Measurements from ENCODE around the gene WSCD2.

Gene WSCD2

DNA sequence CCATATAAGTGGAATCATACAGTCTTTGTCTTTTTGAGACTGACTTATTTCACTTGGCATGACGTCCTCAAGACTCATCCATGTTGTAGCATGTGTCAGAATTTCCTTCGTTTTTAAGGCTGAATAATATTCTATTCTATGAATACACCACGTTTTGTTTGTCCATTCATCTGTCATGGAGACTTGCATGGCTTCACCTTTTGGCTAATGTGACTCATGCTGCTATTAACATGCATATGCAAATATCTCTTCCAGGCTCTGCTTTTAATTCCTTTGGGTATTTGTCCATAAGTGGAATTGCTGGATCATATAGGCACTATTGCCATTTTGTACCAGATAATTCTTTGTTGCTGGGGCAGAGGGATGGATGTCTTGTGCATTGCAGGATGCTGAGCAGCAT is 19.6 kb upstream of the WSCD2 start:
- DNase-seq, result no peak

DNA sequence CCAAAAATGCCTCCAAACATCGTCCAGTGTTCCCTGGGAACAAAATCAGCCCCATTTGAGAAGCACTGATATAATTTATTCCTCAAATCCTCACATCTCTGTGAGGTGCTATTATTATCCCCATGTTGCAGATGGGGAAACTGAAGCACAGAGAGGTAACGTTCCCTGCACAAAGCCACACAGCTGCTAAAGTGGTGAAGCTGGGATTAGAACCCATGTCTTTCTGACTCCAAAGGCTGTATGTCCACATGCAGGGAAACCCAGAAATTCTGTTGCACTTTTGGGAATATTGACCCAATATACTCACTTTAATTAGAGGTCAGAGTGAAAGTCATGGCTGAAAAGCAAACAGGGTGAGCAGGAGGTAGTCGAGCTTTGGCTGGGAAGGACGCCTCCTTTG is 19.1 kb upstream of the WSCD2 start:
- no peak for DNase-seq

DNA sequence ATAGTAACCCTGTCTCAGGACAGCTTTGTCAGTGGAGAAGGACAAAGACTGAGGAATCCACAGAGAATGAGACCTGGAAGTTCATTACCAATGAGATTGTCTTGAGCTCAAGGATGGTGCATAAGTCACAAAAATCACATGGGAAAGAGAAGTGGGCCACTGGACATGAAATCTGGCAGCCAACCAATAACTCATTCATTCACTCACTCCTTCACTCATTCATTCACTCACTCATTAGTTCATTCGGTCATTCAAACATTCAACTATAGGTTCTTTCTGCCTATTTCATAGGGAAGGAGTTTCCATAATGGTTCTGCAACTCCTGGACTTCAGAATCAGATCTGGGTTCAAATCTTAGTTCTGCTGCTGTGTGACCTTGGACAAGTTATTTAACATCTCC is 18.2 kb upstream of the WSCD2 start:
- DNase-seq, result no peak

DNA sequence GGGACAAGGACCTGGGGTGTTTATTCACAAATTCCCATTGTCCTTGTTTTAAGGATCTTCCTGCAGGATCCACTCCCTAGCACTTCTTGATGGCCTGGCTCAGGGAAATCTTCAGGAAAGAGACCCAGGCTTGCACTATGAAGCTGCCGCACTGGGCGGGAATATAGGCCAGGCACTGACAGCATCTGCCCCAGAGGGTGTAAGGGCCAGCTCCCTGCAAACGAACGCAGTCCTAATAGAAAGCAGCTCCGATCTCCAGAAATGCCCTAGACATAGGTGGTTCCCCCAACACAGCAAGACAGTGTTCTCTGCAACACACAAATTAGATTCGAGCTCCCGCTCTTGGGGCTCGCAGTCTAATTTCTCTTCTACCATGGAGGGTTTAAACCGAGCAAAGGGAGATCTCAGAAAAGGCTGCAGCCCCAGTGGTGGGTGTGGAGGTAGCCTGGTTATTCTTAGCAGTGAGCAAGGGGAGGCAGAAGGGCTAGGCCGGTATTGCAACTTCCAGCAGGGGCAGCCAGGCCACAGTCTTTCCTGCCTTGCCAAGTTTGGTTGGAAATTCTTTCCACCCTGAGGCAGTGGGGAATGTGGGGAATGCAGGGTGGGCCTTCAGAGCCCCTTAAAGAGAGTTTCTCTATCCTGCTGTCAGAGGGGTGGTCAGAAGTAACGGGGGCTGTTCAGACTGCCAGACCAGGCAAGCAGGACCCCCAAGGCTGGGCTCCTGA is 16.1 kb upstream of the WSCD2 start:
- DNase-seq, result no peak

DNA sequence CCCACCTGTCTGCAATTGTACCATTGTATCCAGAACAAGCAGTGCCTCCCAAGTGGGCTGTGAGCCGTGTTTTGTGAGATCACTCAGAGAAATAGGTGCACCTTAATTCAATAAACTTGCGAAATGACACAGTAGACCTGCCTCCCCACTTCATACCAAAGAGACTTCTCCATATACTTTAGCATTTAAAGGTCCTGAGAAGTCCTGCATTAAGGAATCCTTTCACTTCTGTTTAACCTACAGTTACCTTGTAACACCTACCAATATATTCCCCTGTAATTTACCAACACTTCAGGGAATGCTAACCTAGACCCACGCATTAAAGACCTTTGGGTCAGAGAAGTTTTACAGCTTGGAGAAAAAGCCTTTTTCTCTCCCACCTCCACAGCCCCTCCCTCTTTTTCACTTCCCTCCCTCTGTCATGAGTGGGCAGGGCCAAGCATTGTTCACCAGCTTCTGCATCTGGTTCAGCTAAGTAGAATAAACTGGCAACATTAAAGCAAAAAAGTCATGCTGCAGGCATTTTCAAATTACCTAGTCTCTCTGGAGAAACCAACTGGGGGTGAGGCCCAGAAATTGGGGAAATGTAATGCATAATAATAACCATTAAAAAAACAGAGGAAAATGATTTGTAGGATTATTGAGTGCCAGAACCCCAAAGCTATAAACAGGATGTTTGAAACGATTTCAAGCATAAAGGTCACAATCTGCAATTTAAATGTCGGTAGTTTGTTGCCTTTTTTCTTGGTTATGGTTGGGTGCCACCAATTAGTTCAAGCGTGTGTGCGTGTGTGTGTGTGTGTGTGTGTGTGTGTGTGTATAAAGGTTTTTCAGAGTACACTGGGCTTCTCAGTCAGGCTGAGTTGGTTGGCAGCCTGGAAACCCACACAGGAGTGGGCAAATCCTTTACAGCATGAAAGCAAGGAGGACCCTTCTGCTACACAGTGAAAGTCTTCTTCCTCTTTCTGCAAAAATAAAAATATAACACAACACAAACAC is 13.7 kb upstream of the WSCD2 start:
- no peak for DNase-seq

DNA sequence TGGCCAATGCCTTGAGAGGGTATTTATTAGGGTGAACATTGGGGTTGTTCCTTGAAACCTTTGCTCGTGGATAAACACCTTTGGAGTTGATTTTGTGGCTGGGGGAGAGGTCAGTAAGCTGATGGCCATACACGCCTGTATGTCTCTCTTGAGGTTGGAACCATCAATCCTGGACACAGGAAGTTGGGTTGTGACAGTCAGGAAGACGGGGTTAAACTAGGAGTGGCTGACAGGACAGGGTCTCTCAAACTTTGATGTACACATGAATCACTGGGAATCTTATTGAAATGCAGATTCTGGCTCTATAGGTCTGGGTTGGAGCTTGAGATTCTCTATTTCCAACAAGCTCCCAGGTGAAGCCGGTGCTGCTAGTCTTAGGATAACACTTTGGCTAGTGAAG is 12.8 kb upstream of the WSCD2 start:
- DNase-seq, result no peak

DNA sequence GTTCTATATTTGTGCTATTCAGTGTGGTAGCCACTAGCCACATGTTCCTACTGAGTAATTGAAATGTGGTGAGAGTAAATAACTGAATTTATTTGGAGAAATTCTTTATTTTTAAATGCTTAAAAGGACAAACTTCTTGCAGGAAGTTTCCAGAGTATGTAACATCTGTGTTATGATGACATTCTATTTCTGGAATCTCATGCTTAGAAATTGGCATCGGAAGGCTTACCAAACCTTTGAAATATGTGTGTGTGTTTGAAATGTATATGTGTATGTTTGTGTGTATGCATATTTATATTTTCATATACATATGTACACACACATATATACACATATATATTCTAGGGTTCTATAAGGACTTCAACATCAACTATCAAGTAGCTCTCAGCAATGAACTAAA is 12.4 kb upstream of the WSCD2 start:
- DNase-seq, result no peak

DNA sequence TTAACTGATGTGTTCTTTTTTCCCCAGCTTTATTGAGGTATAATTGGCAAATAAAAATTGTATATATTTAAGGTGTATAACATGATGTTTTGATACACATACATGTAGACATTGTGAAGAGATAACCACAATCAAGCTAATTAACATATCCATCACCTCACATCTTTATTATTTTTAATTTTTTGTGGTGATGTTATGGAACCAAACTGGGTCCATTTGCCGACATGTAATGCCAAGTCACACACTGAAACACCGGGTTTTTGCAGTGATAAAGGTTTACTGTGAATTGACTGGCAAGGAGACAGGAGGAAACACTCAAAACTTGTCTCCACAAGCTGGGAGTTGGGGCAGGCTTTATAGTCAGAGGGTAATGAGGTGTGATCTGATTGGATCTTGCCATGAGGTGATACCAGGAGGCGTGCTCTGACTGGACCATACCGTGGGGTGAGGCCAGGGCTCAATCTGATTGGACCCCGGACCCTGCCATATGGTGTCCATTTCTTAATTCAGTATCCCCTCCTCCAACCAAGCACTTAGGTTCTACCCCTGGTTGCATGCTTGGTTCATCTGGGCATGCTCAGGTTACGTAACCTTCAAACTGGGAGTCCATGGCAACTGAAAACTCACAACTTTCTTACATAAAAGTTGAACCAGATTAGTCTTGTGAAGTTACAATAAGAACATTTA is 11.8 kb upstream of the WSCD2 start:
- no peak for DNase-seq

DNA sequence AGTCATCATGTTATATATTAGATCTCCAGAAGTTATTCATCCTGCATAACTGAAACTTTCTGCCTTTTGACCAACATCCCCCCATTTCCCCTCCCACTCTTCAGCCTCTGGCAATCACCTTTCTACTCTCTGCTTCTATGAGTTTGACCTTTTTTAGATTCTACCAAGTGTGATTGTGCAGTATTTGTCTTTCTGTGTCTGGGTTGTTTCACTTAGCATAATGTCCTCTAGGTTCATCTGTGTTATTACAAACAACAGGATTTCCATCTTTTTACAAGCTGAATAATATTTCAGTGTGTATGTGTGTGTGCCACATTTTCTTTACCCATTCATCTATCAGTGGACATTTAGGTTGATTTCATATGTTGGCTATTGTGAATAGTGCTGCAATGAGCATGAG is 11.2 kb upstream of the WSCD2 start:
- DNase-seq, result no peak

DNA sequence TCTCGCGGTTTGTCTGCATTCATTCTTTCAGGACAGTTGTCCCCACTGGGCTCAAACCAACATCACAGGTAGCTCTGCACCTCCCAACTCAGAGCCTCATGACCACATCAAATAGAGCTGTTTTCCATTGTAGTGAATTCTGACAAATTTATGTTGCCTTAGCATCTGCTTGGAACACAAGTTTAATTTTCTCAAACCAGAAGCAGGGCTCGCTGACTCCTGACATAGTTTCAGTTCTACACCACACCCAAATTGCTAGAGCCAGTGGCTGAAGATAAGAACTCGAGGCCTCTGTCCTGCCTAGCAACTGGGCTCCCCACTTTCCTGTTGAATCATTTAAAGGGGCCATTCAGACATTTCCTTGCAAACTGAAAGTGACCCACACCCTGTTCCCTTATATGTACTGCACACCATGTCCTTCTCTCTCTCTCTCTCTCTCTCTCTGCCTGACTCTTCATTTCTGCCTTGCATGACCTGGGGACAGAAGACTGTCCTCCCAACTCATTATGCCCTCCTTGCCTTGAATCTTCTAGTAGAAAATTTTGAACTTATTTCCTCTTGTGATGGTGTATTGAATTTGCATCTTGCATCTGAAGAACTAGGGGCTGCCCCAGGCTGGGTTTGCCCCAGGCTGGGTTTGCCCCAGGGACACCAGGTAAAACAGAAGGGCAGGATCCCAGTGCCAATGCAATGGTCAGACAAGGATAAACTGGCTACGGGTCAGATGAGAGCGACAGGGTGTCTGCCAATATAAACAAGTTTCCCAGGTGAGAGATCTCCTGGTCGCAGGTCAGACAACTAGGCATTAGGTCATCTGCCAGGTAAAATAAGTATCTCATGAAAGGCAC is 9.7 kb upstream of the WSCD2 start:
- DNase-seq, result no peak

DNA sequence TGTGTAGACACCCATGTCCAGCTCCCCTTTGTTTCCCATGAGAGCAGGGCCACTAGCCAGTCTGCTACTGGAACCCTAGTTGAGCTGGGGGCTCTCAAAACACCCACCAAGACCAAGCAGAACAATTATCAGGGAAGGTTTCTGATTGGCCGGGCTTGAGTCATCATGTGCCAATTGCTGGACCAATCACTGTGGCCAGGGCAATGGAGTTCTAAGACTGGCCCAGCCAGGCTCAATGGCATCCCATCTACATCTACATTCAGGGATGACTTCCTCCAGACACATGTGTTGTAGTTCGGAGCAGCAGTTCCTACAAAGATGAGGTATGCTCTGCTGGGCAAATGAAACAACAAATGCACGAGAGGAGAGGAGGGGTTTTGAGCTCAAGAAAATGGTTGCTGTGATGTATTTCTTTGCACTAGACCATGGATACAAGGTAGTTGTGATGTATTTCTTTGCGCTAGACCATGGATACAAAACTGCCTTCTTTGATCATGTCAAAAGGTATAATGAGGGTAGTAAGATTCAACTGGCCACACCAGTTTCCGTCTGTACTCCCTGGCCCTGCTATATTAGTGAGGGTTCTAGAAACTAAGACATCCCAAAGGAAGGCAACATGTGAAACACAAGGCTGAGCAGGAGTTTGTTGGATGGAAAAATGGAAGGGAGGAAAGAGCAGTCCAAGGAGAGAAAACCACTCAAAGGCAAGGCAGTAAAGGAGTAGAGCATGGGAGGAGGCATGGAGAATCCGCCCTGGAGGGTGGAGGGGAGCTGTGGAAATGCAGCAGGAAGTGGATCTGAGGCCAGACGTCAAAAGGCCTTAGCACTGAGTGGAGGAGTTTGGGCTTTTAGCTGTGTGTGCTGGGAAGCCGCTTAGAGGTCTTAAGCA is 8.9 kb upstream of the WSCD2 start:
- DNase-seq, result no peak

DNA sequence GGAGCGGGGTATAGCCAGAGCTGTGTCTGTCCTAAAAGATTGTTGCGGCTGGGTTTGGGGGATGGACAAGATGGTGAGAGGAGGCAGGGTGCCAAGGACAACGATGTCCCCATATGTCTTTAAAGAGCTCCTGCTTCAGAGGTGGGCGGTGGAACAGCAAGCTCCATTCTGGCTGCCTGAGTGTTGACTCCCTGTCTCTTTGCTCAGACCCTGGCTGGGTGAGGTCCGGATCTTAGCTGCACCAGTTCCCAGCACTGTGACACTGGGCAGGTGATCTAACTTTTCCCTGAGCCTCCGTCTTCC is 8.3 kb upstream of the WSCD2 start:
- DNase-seq, result no peak

DNA sequence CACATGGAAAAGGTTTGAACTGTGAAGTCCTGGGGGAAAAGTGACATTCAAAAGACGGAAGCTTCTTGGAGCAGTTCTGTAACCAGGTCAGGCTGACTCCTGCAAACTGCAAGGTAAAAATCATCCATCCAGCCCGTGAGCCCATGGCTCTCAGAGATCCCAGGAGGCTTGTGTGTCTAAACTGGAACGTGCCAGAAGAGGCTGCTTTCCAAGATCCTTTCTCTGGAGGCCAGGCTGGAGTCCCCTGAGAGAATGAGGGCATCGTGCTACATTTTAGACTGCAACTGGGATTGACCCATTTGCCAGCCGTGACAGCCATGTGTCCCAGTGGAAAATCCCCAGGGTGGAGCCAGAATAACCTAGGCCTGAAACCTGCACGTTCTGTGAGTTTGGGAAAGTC is 7.8 kb upstream of the WSCD2 start:
- DNase-seq, result no peak

DNA sequence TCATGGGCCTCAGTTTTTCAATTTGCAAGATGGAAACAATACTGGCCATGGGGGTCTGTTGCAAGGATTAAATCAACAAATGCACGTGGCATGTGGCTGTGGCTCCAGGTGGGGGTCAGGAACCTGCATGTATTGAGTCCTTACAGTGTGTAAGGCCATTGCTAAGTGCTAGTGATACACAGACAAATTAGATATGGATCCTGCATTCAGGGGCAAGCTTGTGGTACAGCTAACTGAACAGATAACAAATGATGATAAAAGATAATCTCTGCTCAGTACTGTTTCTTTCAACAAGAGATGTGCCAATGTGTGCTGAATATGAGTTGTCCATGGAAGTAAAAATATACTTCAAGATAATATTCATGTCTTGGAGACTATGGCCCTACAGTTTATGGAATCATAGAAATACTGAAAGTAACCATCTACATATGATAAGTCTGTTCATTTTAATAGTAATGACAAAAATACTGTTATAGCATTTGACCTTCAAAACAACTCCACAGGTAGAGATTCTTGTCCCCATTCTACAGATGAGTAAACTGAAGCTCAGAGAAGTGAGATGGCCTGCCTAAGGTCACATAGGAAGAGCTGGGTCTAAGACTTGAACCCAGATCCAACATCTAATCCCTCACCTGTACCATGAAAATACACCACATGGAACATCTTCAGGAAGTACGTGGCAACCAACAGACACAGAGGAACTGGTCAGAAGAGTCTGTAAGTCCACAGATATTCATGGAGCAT is 7.2 kb upstream of the WSCD2 start:
- DNase-seq, result no peak

DNA sequence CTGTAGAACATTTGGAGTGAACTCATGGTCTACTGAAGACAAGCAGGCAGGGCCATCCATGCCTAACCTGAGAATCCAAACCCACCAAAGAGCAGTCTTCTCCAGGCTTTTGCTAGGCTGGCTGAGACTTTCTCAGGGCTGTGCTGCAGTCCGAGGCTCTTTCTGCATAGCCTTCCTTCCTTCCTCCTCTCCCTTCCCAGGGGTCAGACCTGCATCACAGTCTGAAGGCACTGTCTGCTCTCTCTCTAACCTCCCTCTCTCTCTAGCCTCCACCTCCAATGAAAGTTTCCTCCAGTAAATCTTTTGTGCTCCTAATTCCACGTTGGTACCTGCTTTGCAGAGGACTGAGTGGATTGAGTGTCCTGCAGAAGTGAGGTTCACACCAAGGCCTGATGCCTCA is 6.4 kb upstream of the WSCD2 start:
- DNase-seq, result no peak

DNA sequence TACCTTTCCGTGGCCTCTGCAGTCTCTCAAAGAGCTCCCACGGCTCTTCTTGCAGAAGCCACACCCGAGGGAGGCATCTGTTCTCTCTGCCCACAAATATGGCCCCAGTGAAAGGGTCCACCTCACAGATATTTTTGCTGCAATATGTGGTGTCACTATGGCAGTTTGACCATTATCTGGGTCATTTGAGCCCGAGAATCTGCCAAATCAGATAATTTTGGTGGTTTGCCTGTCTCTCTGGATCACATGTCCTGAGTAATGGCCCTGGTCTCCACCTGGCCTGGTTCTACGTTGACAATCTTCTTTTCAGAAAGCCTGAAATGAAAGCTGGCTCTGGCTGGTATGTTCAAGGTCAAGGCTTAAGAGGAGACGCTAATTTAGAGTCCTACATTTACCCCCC is 5.7 kb upstream of the WSCD2 start:
- DNase-seq, result no peak

DNA sequence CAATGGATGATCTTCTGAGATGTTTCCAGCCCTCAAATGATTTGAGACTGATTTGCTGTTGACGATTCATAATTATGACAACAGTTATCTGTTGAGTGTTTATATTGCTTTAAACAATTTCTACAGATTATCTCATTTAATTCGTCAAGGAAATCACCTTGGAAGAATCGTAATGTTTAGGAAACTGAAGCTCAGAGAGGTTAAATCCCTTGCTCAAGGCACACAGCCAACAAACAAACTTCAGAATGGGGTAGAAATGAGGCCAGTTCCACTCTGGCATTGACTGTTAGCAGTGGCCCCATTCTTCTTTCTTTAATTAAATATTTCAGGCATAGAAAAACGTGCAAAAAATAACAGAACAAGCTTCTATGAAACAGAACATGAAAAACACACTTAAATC is 4.0 kb upstream of the WSCD2 start:
- DNase-seq, result no peak

DNA sequence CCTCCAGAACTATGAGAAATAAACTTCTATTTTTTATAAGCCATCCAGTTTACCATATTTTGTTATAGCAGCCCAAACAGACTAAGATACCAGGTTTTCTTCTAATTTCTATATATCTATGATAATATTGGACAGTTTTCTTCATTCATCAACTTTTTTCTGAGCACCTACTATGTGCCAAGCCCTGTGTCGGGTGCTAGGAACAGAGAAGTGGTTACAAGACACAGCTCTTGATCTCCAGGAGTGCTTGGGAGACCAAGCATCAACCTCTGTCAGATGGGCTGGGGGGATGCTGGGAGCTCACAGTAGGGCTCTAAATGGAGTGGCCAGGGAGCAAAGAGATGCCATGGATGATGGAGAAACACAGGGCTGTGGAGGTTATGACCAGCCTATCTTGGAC is 2.9 kb upstream of the WSCD2 start:
- DNase-seq, result no peak

DNA sequence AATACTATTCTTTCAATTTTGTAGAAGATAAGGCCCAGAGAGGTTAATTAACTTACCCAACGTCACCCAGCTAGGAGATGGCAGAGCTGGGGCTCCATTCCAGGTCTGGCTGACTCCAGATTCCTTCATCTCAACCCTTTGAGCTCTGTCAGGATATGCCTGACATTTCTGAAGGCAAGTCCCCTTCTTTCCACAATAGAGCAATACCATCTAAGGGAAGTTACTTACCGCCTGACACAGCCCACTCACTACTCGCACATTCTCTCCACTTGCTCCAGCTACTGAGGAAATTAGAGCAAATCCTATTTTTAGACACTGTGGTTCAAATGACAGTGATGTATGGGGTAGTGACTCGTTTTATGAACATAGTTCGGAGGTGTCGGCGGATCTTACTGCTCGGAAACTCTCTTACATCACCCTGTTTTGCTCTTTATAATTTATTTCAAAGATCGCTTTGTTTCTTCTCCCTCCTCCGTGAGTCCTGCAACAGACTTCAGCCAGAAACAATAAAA is 2.0 kb upstream of the WSCD2 start:
- no peak for DNase-seq

DNA sequence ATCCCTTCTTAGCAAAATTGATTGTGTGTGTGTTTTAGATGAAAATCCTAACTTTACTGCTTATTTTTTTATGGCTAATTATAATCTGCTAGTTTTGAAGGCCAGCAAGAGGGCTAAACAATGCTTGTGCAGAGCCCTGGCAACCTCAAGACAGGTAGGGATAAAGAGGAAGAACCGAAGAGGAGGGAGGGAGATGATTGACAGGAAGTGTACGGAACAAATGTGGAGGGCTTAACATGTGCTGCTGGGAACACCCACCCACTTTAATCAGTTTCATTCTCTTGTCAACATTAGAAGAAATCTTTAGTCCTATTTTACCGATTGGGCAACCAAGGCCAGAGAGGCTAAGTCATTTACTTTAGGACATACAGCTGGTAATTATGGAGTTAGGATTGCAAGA is 1.4 kb upstream of the WSCD2 start:
- DNase-seq, result no peak
